ENCODE measurements around the gene KANSL1. TPM values are rescaled to one million over a fixed set of nuclear protein-coding genes. Genes with fewer than 3 reads are reported as not detected.
A peak's percentile ranks its signal among the peaks of the same experiment; 100 is the strongest.
"Not testable (repeated sequence)": the region's sequence is repeated elsewhere in the genome, so short reads cannot be mapped to it uniquely, and the experiment has no call there.

KANSL1 gene
- total RNA-seq (2014; rRNA removed; shearing (Covaris generic)): 22.7 and 27.5 TPM in 2 replicates
- 16.4 and 18.5 TPM in 2 replicates for polyA plus RNA-seq (2015; cell fraction: cytosol; rRNA removed)
- 53.9 and 57.9 TPM in 2 replicates for polyA plus RNA-seq (2015; cell fraction: nucleus; rRNA removed)

GRCh38 chr17:46193151-46193625 is at the start of gene KANSL1:
Gene KANSL1 (minus strand): TSS chr17:46193429. CDS start chr17:46172143, 21,286 bp downstream.
- DNase-seq (ENCODE audit: low read depth): peak; percentile 80

GRCh38 chr17:46231359-46231758 is 38.1 kb upstream of the KANSL1 start:
- DNase-seq (ENCODE audit: low read depth): not testable (repeated sequence)

GRCh38 chr17:46225274-46225794 is 32.1 kb upstream of the KANSL1 start:
- DNase-seq (ENCODE audit: low read depth): peak; percentile 94

- not testable (repeated sequence) for DNase-seq (ENCODE audit: low read depth)
These were observed 31.6 kb upstream of the KANSL1 start for GRCh38 chr17:46224864-46225263.

- DNase-seq (ENCODE audit: low read depth): not testable (repeated sequence)
These were observed 29.8 kb upstream of the KANSL1 start for GRCh38 chr17:46223041-46223440.

- no peak for DNase-seq (ENCODE audit: low read depth)
These were observed 23.5 kb upstream of the KANSL1 start for GRCh38 chr17:46216682-46217081.

GRCh38 chr17:46212634-46213435 is 19.6 kb upstream of the KANSL1 start:
- DNase-seq (ENCODE audit: low read depth): peak; percentile 71

- no peak for DNase-seq (ENCODE audit: low read depth)
These were observed 15.8 kb upstream of the KANSL1 start for GRCh38 chr17:46208997-46209396.

- DNase-seq (ENCODE audit: low read depth): no peak
These were observed 12.7 kb upstream of the KANSL1 start for GRCh38 chr17:46205975-46206374.

- DNase-seq (ENCODE audit: low read depth): no peak
These were observed 9.2 kb upstream of the KANSL1 start for GRCh38 chr17:46202424-46202823.

- no peak for DNase-seq (ENCODE audit: low read depth)
These were observed 8.3 kb upstream of the KANSL1 start for GRCh38 chr17:46201491-46201890.

- no peak for DNase-seq (ENCODE audit: low read depth)
These were observed 7.0 kb upstream of the KANSL1 start for GRCh38 chr17:46200197-46200596.

- DNase-seq (ENCODE audit: low read depth): no peak
These were observed 6.2 kb upstream of the KANSL1 start for GRCh38 chr17:46199379-46199778.

GRCh38 chr17:46198233-46198632 is 5.0 kb upstream of the KANSL1 start:
- DNase-seq (ENCODE audit: low read depth): no peak

GRCh38 chr17:46197530-46197929 is 4.3 kb upstream of the KANSL1 start:
- no peak for DNase-seq (ENCODE audit: low read depth)

- no peak for DNase-seq (ENCODE audit: low read depth)
These were observed 2.9 kb upstream of the KANSL1 start for GRCh38 chr17:46195939-46196716.

- no peak for DNase-seq (ENCODE audit: low read depth)
These were observed 2.1 kb upstream of the KANSL1 start for GRCh38 chr17:46195217-46195855.

- peak; percentile 61 for DNase-seq (ENCODE audit: low read depth)
These were observed 1.4 kb upstream of the KANSL1 start for GRCh38 chr17:46194393-46195216.

GRCh38 chr17:46193626-46194392 is 580 bp upstream of the KANSL1 start:
- DNase-seq (ENCODE audit: low read depth): peak; percentile 96
